ENCODE measurements around the gene LEFTY2.

Gene LEFTY2

GRCh38 chr1:225914947-225915346, 26.1 kb downstream of the LEFTY2 start:
- in situ Hi-C loops (cut with MboI; ENCODE audit: low pct_unique_long_range_greater_than_20kb, low sequenced_read_pairs, unreplicated experiment): no loop called here
- DNase-seq (ENCODE audit: low spot score): no peak
- TF ChIP-seq, protein P1, sequence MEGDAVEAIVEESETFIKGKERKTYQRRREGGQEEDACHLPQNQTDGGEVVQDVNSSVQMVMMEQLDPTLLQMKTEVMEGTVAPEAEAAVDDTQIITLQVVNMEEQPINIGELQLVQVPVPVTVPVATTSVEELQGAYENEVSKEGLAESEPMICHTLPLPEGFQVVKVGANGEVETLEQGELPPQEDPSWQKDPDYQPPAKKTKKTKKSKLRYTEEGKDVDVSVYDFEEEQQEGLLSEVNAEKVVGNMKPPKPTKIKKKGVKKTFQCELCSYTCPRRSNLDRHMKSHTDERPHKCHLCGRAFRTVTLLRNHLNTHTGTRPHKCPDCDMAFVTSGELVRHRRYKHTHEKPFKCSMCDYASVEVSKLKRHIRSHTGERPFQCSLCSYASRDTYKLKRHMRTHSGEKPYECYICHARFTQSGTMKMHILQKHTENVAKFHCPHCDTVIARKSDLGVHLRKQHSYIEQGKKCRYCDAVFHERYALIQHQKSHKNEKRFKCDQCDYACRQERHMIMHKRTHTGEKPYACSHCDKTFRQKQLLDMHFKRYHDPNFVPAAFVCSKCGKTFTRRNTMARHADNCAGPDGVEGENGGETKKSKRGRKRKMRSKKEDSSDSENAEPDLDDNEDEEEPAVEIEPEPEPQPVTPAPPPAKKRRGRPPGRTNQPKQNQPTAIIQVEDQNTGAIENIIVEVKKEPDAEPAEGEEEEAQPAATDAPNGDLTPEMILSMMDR (IDR thresholded peaks at IDR 0.05; ENCODE audit: extremely low read depth, insufficient read depth, missing control alignments): no peak

- no peak for DNase-seq (ENCODE audit: low spot score)
- TF ChIP-seq, protein P1 (IDR thresholded peaks at IDR 0.05; ENCODE audit: extremely low read depth, insufficient read depth, missing control alignments): no peak
- in situ Hi-C loops (cut with MboI; ENCODE audit: low pct_unique_long_range_greater_than_20kb, low sequenced_read_pairs, unreplicated experiment): no loop called here
Measured at GRCh38 chr1:225914391-225914790, 26.6 kb downstream of the LEFTY2 start.

DNA sequence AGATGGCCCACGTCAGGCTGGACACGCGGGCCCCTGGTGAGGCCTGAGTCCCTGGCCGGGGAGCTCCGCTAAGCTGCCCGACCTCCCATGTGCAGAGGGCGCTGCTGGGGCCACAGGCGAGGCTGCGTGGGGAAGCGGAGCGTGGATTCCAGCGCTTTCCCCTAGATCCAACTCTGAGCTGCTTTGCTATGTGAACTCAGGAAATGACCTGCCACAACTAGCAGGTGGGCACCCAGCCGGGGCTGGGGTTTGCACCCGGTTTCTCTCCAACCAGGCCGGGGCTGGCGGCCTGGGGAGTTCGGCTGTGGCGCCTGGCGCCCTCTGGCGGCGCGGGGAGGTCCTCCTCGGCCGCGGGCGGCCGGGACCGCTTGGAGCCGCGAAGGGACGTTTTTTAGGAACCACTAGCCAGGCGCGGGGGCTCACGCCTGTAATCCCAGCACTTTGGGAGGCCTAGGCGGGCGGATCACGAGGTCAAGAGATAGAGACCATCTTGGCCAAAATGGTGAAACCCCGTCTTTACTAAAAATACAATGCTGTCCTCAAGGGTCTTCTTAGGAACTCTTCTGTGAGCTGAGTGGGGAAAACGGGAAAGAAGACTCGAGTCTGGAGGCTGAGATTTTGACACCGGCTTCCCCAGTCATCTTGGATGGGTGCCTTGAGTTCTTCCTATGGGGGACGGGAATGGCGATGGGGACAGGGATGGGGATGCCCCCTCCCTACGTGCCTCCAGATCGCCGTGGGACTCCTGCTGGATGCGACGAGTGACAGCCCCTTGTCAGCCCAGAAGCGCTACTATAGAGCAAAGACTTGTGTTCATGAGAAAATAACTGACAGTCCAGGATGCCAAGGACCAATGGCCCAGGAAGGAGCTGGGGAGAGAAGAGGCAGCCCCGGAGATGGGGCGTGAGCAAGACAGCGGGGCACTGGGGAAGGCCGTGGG, 29.6 kb downstream of the LEFTY2 start:
- in situ Hi-C loops (cut with MboI; ENCODE audit: low pct_unique_long_range_greater_than_20kb, low sequenced_read_pairs, unreplicated experiment): no loop called here
- TF ChIP-seq, protein P1 (IDR thresholded peaks at IDR 0.05; ENCODE audit: extremely low read depth, insufficient read depth, missing control alignments): peak; percentile 79
- DNase-seq (ENCODE audit: low spot score): peak; percentile 82

DNA sequence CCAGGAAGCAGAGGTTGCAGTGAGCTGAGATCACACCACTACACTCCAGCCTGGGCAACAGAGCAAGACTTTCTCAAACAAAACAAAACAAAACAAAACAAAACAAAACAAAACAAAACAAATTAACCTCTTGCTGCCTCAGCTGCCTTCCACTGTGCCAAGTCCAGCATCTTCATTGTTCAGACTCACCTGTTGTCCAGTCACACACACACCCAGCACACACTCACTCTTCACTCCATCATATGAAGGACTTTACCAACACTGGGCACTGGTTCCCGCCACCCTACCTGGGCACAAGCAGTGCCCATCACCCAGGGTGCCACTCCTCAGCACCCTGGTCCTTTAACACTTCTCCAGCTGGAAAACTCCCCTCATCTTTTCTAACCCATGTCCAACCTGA, 31.5 kb downstream of the LEFTY2 start:
- in situ Hi-C loops (cut with MboI; ENCODE audit: low pct_unique_long_range_greater_than_20kb, low sequenced_read_pairs, unreplicated experiment): no loop called here
- TF ChIP-seq, protein P1 (IDR thresholded peaks at IDR 0.05; ENCODE audit: extremely low read depth, insufficient read depth, missing control alignments): no peak
- no peak for DNase-seq (ENCODE audit: low spot score)

DNA sequence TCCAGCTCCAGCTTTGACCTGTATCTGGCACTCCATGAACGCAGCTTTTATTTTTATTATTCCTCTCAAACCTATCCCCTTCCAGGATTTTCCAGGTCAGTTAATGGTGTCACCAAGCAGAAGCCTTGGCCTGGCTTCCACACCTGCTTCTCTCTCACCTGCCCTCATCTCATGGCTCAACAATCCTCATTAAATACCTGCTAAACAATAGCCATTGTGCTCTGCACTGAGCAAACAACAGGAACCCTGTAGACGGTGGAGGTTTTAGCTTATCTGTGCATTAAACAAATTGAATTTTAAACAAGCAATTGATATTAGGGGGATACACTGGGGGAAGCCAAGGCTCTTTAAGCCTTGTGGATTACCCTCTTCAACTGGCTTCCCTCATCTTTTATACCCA, 32.2 kb downstream of the LEFTY2 start:
- TF ChIP-seq, protein P1 (IDR thresholded peaks at IDR 0.05; ENCODE audit: extremely low read depth, insufficient read depth, missing control alignments): no peak
- no peak for DNase-seq (ENCODE audit: low spot score)
- in situ Hi-C loops (cut with MboI; ENCODE audit: low pct_unique_long_range_greater_than_20kb, low sequenced_read_pairs, unreplicated experiment): no loop called here

DNA sequence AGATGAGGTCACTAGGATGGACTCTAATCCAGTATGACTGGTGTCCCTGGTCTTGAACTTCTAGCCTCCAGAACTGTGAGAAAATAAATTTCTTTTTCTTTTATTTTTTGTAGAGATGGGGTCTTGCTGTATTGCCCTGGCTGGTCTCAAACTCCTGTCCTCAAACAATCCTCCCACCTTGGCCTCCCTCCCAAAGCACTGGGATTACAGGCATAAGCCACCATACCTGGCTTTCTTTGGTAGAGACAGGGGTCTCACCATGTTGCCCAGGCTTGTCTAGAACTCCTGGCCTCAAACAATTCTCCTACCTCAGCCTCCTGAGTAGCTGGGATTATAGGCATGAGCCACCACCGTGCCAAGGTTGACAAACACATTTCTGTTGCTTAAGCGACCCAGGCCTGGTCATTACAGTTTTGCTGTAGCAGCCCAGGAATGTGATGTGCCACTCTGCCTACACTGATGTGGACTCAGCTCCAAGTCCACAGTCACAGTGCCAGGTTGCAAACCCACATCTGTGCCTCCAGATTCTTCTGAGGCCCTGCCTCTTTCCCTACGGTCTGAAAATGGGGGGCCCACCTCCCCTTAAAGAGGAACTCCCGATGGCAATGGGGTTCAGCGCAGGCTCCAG, 32.9 kb downstream of the LEFTY2 start:
- in situ Hi-C loops (cut with MboI; ENCODE audit: low pct_unique_long_range_greater_than_20kb, low sequenced_read_pairs, unreplicated experiment): no loop called here
- TF ChIP-seq, protein P1 (IDR thresholded peaks at IDR 0.05; ENCODE audit: extremely low read depth, insufficient read depth, missing control alignments): no peak
- no peak for DNase-seq (ENCODE audit: low spot score)
